GM12878 (cell line): ENCODE results near the gene RASL11A.

ENCODE experiments used
- BCL3 ChIP-seq: IDR thresholded peaks from 2 replicates; pipeline ENCODE4 v1.6.1; 2011; ENCODE audit warnings: borderline replicate concordance, low read depth, mild to moderate bottlenecking, moderate library complexity, low read length; ENCODE audit not compliant: insufficient read depth, poor library complexity, severe bottlenecking
- CTCF ChIP-seq, 3 experiments: IDR thresholded peaks in 2 of 3; conservative IDR thresholded peaks in 1 of 3; 2 replicates each; pipeline ENCODE4 v1.5.1; 2011; ENCODE audit warnings: low read depth in 3 of 3, low read length in 3 of 3, mild to moderate bottlenecking in 3 of 3, control low read depth in 2 of 3, moderate library complexity in 2 of 3, inconsistent platforms in 1 of 3, mixed read lengths in 1 of 3; ENCODE audit not compliant: control insufficient read depth in 2 of 3, insufficient read depth in 1 of 3; ENCODE audit errors: extremely low read depth in 1 of 3
- EP300 ChIP-seq, 2 experiments: fragments of 150-350 bp in 1 of 2; IDR thresholded peaks; 2 replicates each; pipeline ENCODE4 v1.6.1; 2011 to 2012; ENCODE audit warnings: low read depth in 2 of 2, low read length in 2 of 2, borderline replicate concordance in 1 of 2, improper control_type of control experiment in 1 of 2, inconsistent platforms in 1 of 2; ENCODE audit not compliant: control insufficient read depth in 1 of 2
- HDAC6 ChIP-seq: fragments of 200-600 bp; sonication (generic); IDR thresholded peaks from one replicate; pipeline ENCODE4 v1.8.0; 2017; ENCODE audit warnings: antibody characterized with exemption; ENCODE audit not compliant: unreplicated experiment
- HDGF ChIP-seq: fragments of 450-650 bp; IDR thresholded peaks from 2 replicates; pipeline ENCODE4 v1.6.1; 2016; ENCODE audit warnings: antibody characterized with exemption
- MEF2A ChIP-seq: IDR thresholded peaks from 2 replicates; pipeline ENCODE4 v1.6.1; 2011; ENCODE audit warnings: low read depth, mild to moderate bottlenecking, low read length, moderate library complexity; ENCODE audit not compliant: insufficient read depth
- MXI1 ChIP-seq: fragments of 150-350 bp; IDR thresholded peaks from 2 replicates; pipeline ENCODE4 v1.6.1; 2011; ENCODE audit warnings: low read depth, mild to moderate bottlenecking, inconsistent platforms, low read length, improper control_type of control experiment
- POLR2A ChIP-seq: IDR thresholded peaks from 2 replicates; pipeline ENCODE4 v1.6.1; 2011; ENCODE audit warnings: low read depth, mild to moderate bottlenecking, low read length
- POLR2AphosphoS5 ChIP-seq: IDR thresholded peaks from 2 replicates; pipeline ENCODE4 v1.6.1; 2011; ENCODE audit warnings: mild to moderate bottlenecking, low read length, inconsistent platforms
- RBBP5 ChIP-seq: fragments of 200-600 bp; sonication (generic); conservative IDR thresholded peaks from 2 replicates; pipeline ENCODE4 v1.6.1; 2016

- TF ChIP-seq HDAC6 = no peak
- no peak for TF ChIP-seq HDGF
- TF ChIP-seq MEF2A = no peak
- no peak for TF ChIP-seq POLR2AphosphoS5
- TF ChIP-seq EP300 (IDR thresholded peaks at IDR 0.05; ENCODE audit: borderline replicate concordance in 1 of 2, control insufficient read depth in 1 of 2, low read depth in 2 of 2, low read length in 2 of 2) = no peak
- no peak for TF ChIP-seq MXI1
- TF ChIP-seq BCL3 = no peak
- TF ChIP-seq CTCF (IDR thresholded peaks at IDR 0.05 in 2 of 3, conservative IDR thresholded peaks at IDR 0.05 in 1 of 3; ENCODE audit: control insufficient read depth in 2 of 3, extremely low read depth in 1 of 3, insufficient read depth in 1 of 3, low read depth in 3 of 3, low read length in 3 of 3) = no peak
- TF ChIP-seq RBBP5 = no peak
- TF ChIP-seq POLR2A = no peak
Observed at GRCh38 chr13:27311518-27312210, 41.0 kb downstream of the RASL11A start.
